C4-2B (cell line): ENCODE data around the gene NR6A1.

Experiments used
- CTCF ChIP-seq: fragments of 450-650 bp; conservative IDR thresholded peaks from 2 replicates; pipeline ENCODE4 v1.5.1; 2017; ENCODE audit warnings: mild to moderate bottlenecking
- ZFX ChIP-seq: fragments of 450-650 bp; IDR thresholded peaks from 2 replicates; pipeline ENCODE4 v1.6.1; 2017

GRCh38 chr9:124628741-124629140 lies 142.4 kb downstream of the NR6A1 start:
- TF ChIP-seq CTCF (no peak), ZFX (no peak)
